K562 (cell line): ENCODE results near the gene DHRS11. TPM values are rescaled to one million over a fixed set of nuclear protein-coding genes. Genes with fewer than 3 reads are reported as not detected.

Experiments
- ARNT ChIP-seq, 2 experiments: fragments of 450-650 bp; IDR thresholded peaks; 2 replicates each; pipeline ENCODE4 v1.6.1; 2016; ENCODE audit warnings: mild to moderate bottlenecking in 1 of 2
- BACH1 ChIP-seq: fragments of 200-800 bp; sonication (Bioruptor generic); IDR thresholded peaks from 2 replicates; pipeline ENCODE4 v1.6.1; 2016; ENCODE audit warnings: missing genetic modification characterization, missing compliant biosample characterization
- CAMTA2 ChIP-seq: fragments of 250-450 bp; sonication (Bioruptor Pico); conservative IDR thresholded peaks from 2 replicates; pipeline ENCODE4 v1.5.1; 2022
- CLOCK ChIP-seq: fragments of 250-450 bp; sonication (Bioruptor Pico); IDR thresholded peaks from 2 replicates; pipeline ENCODE4 v1.4.0; 2020; ENCODE audit warnings: mild to moderate bottlenecking, moderate library complexity, borderline replicate concordance
- ELF1 ChIP-seq: fragments of 200-800 bp; sonication (Bioruptor generic); IDR thresholded peaks from 2 replicates; pipeline ENCODE4 v1.6.1; 2016; ENCODE audit warnings: missing genetic modification characterization, missing compliant biosample characterization
- JUND ChIP-seq, 2 experiments: IDR thresholded peaks; 2 replicates in 1 of 2; 3 replicates in 1 of 2; pipeline ENCODE4 v1.6.1; 2011; ENCODE audit warnings: borderline replicate concordance in 2 of 2, low read depth in 2 of 2, low read length in 2 of 2, improper control_type of control experiment in 1 of 2, missing biosample characterization in 1 of 2, missing genetic modification characterization in 1 of 2, missing genetic modification reagents in 1 of 2
- KDM4B ChIP-seq, 2 experiments: fragments of 450-650 bp in 1 of 2; sonication (generic) in 1 of 2; IDR thresholded peaks; 2 replicates each; pipeline ENCODE4 v1.6.1; 2016 to 2017; ENCODE audit warnings: borderline replicate concordance in 2 of 2, antibody characterized with exemption in 1 of 2, low read depth in 1 of 2, mild to moderate bottlenecking in 1 of 2
- MITF ChIP-seq: IDR thresholded peaks from 2 replicates; pipeline ENCODE4 v1.6.1; 2014; ENCODE audit warnings: antibody characterized with exemption
- MXD1 ChIP-seq: fragments of 250-450 bp; sonication (Bioruptor Pico); IDR thresholded peaks from 2 replicates; pipeline ENCODE4 v1.8.0; 2021; ENCODE audit warnings: borderline replicate concordance, mild to moderate bottlenecking, moderate library complexity; ENCODE audit not compliant: poor library complexity, severe bottlenecking
- NCOA4 ChIP-seq: fragments of 450-650 bp; IDR thresholded peaks from 2 replicates; pipeline ENCODE4 v1.6.1; 2018; ENCODE audit warnings: mild to moderate bottlenecking; ENCODE audit not compliant: partially characterized antibody
- NRF1 ChIP-seq, 2 experiments: fragments of 450-650 bp; IDR thresholded peaks in 1 of 2; conservative IDR thresholded peaks in 1 of 2; 2 replicates each; pipeline ENCODE4 v1.6.1; 2014; ENCODE audit warnings: mild to moderate bottlenecking in 2 of 2
- RFX5 ChIP-seq: IDR thresholded peaks from 2 replicates; pipeline ENCODE4 v1.6.1; 2011; ENCODE audit warnings: low read depth, mild to moderate bottlenecking, improper control_type of control experiment, low read length
- SMAD2 ChIP-seq: fragments of 150-350 bp; IDR thresholded peaks from 2 replicates; pipeline ENCODE4 v1.6.1; 2014; ENCODE audit warnings: low read depth, mild to moderate bottlenecking, low read length
- SMARCA5 ChIP-seq: fragments of 450-650 bp; IDR thresholded peaks from 2 replicates; pipeline ENCODE4 v1.6.1; 2016
- TAF7 ChIP-seq: fragments of 450-650 bp; IDR thresholded peaks from 2 replicates; pipeline ENCODE4 v1.6.1; 2016; ENCODE audit warnings: missing genetic modification characterization, missing compliant biosample characterization
- ZNF445 ChIP-seq: fragments of 250-450 bp; sonication (Bioruptor Pico); IDR thresholded peaks from 2 replicates; pipeline ENCODE4 v1.4.0; 2020; ENCODE audit warnings: low read depth, mild to moderate bottlenecking, moderate library complexity
- ZSCAN29 ChIP-seq: fragments of 450-650 bp; IDR thresholded peaks from 2 replicates; pipeline ENCODE4 v1.6.1; 2017
- polyA plus RNA-seq, 8 experiments: library from polyadenylated mRNA; depleted of rRNA in 4 of 8; stranded (reverse) in 5 of 8; unstranded in 3 of 8; fragments of >200 nt; fragmentation: Nextera tagmentation in 2 of 8; fragmentation: Illumina TruSeq in 1 of 8; extraction: Ambion mirVana in 2 of 8; extraction: Trizol in 1 of 8; gene quantifications; 2 replicates each; pipeline versions ENCODE4 v1.2.1 to v1.2.3, GENCODE V29; 2011 to 2014; ENCODE audit warnings: inconsistent platforms in 1 of 8, missing spikeins in 1 of 8
- total RNA-seq, 7 experiments: library from RNA; depleted of rRNA in 6 of 7; stranded (reverse); fragments of >200 nt in 6 of 7; fragmentation: Illumina TruSeq in 2 of 7; extraction: Trizol in 2 of 7; gene quantifications; 2 replicates each; pipeline versions ENCODE4 v1.2.1 to v1.2.3, GENCODE V29; 2011 to 2021; ENCODE audit warnings: low replicate concordance in 1 of 7
- TF ChIP-seq, protein P1 (sequence below), 2 experiments: IDR thresholded peaks; 2 replicates each; pipeline ENCODE4 v1.6.1; 2011; ENCODE audit warnings: borderline replicate concordance in 1 of 2, control low read depth in 1 of 2, low read depth in 1 of 2, low read length in 1 of 2, mild to moderate bottlenecking in 1 of 2, mixed read lengths in 1 of 2, moderate library complexity in 1 of 2; ENCODE audit not compliant: insufficient read depth in 1 of 2, insufficient read length in 1 of 2, poor library complexity in 1 of 2, severe bottlenecking in 1 of 2; ENCODE audit errors: extremely low read depth in 1 of 2
- TF ChIP-seq, protein P2 (sequence below): fragments of 250-450 bp; sonication (Bioruptor Pico); IDR thresholded peaks from 2 replicates; pipeline ENCODE4 v1.4.0; 2020

The DHRS11 gene
- total and polyA plus RNA-seq, 9 of the 15 experiments (the other 6 are each of a cell fraction or from before 2014, with no cell fraction given): 15.2 to 123 (median 59.8) TPM

DNA sequence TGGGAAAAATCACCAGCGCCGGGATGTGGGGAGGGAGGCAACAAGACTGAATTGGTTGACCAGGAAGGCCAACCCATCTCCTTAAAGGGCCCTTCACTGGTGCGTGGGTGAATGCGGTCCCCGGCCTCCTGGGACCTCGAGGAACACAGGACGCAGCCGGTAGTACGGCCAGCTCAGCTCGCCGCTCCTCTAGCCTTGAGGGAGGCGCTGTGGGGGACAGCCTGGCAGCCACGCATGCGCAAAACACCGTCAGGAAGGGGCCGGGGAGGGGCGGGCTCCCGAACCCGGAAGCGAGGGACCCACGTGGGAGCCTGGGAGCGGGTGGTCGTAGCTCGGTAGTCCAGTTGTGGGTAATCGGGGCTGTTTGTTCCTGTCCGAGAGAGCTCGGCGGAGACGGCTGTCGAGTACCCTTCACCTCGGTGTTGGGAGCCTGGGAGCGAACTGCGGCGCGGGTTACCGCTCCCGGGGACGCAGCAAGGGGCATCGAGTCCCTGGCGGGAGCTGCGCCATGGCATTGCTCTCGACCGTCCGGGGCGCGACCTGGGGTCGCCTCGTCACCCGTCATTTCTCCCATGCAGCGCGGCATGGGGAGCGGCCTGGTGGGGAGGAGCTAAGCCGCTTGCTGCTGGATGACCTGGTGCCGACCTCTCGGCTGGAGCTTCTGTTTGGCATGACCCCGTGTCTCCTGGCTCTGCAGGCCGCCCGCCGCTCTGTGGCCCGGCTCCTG, 9.8 kb downstream of the DHRS11 start, which contains the start of gene MRM1 (continued):
- TF ChIP-seq, protein P1, sequence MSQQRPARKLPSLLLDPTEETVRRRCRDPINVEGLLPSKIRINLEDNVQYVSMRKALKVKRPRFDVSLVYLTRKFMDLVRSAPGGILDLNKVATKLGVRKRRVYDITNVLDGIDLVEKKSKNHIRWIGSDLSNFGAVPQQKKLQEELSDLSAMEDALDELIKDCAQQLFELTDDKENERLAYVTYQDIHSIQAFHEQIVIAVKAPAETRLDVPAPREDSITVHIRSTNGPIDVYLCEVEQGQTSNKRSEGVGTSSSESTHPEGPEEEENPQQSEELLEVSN (IDR thresholded peaks at IDR 0.05; ENCODE audit: borderline replicate concordance in 1 of 2, extremely low read depth in 1 of 2, insufficient read depth in 1 of 2, insufficient read length in 1 of 2, low read depth in 1 of 2, low read length in 1 of 2, poor library complexity in 1 of 2, severe bottlenecking in 1 of 2): peak; percentile 74 to 78
- TF ChIP-seq RFX5 (no peak), BACH1 (tag) (no peak), SMAD2 (no peak), MITF (no peak), KDM4B (IDR thresholded peaks at IDR 0.05; ENCODE audit: borderline replicate concordance in 2 of 2, low read depth in 1 of 2) (0 out of 4 replicates have a peak, but pooled peaks of 1 of the 2 experiments have one; percentile 51), SMARCA5 (no peak), NCOA4 (no peak), CLOCK (no peak), NRF1 (conservative IDR thresholded peaks at IDR 0.05 in 1 of 2, IDR thresholded peaks at IDR 0.05 in 1 of 2) (peak; percentile 94 to 95), TAF7 (tag) (no peak), ARNT (IDR thresholded peaks at IDR 0.05) (no peak), ZSCAN29 (no peak), MXD1 (CRISPR knock-in tag) (peak; percentile 97), ZNF445 (no peak), CAMTA2 (CRISPR knock-in tag) (no peak; the same call in 1 of the 2 replicates), JUND (IDR thresholded peaks at IDR 0.05; ENCODE audit: borderline replicate concordance, low read depth, low read length) (no peak; the same call in 1 of the 2 replicates), JUND (tag; IDR thresholded peaks at IDR 0.05; ENCODE audit: borderline replicate concordance, low read depth, low read length) (peak; percentile 22; the same call in 1 of the 3 replicates), ELF1 (peak; percentile 98)
- TF ChIP-seq, protein P2, sequence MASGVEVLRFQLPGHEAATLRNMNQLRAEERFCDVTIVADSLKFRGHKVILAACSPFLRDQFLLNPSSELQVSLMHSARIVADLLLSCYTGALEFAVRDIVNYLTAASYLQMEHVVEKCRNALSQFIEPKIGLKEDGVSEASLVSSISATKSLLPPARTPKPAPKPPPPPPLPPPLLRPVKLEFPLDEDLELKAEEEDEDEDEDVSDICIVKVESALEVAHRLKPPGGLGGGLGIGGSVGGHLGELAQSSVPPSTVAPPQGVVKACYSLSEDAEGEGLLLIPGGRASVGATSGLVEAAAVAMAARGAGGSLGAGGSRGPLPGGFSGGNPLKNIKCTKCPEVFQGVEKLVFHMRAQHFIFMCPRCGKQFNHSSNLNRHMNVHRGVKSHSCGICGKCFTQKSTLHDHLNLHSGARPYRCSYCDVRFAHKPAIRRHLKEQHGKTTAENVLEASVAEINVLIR (CRISPR knock-in tag): no peak
